HG03439 (cell line): ENCODE data around the gene ELP2.

Experiments used
- ATAC-seq: cut with Tn5 transposase; IDR thresholded peaks from one replicate; pipeline ENCODE4 v1.9.1; 2021; ENCODE audit warnings: mild to moderate bottlenecking, moderate library complexity; ENCODE audit not compliant: unreplicated experiment

Gene ELP2

DNA sequence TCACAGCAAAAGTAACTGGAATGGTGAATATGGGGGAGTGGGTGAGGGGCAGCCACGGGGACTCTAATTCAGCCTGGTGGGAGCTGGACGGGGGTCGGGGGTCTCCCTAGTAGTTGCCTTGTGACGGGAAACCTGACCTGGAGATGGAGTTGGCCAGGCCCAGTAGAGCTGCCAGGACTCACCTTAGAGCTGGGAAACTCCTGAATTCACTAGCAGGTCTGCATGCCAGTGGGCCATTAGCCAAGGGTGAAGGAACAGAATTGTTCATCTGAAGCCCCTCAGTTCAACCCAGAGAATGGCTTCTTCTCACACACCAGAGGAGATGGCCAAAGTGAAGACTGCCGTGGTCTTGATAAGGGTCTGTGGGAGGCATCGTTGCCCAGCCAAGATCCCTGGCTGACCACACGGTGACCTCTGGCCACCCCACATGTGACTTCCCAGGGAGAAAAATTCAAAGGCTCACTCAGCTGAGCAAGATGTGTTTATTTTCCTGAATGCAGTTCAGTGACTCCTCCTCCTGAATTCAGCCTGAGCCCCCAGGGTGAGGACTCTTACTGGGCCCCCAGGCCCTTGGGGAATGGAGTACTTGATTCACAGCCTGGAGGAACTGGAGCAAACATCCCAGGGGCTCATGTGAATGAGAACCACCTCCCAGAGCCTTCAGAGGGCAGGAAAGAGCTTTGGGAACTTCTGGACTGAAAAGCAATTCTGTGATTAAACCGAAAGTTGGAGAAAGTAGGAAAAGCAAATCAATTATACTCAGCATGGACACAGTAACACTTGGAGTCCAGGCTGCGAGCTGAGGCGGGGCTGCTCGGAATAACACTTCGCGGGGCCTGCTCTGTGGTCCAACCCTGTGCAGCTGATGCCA lies 82.8 kb downstream of the ELP2 start:
- ATAC-seq: no peak

DNA sequence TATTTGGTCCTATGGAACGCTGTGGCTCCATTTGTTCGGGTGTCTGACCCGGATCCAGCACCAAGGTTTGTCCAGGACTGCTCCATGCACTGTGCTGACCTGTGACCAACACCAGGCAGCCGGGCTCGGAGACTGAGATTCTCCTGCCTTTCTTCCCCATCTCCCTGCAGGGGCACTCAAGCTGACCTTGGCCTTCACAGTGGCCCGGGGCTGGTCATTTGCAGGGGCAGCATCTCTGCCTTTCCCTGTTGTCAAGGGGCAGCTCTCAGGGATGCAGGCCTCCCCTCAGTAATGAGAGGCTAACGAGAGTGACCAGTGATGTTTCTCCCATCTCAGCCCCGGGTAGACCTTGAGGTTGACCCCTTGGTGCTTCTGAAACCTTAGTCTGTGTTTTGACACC lies 85.1 kb downstream of the ELP2 start:
- ATAC-seq: no peak

DNA sequence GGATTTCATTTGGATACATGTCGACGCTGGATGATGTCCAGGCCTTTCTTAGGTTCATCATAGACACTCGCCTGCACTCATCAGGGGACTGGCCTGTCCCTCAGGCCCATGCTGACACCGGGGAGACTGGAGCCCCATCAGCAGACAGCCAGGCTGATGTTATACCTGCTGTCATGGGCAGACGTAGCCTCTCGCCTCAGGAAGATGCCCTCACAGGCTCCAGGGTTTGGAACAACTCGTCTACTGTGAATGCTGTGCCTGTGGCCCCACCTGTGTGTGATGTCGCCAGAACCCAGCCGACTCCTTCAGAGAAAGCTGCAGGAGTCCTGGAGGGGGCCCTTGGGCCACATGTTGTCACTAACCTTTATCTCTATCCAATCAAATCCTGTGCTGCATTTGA lies 85.9 kb downstream of the ELP2 start:
- no peak for ATAC-seq

DNA sequence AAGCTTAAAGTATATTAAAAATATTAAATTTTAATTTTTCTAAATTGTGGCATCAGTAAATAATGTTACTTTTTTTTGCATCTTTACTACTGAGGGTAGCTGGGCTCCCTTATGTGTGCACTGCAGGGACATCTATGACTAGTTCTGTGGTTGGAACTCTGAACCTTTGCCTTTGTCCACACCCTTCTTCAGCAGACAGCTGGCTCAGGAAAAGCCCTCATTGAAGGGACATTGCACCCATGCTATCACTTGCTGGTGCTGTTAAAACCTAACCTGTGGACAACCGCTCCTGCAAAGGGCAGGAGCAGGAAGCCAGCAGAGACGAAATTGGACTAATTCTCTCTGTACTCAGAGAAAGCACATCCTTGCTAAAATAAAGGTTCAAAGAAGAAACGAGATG lies 87.6 kb downstream of the ELP2 start:
- ATAC-seq: no peak

DNA sequence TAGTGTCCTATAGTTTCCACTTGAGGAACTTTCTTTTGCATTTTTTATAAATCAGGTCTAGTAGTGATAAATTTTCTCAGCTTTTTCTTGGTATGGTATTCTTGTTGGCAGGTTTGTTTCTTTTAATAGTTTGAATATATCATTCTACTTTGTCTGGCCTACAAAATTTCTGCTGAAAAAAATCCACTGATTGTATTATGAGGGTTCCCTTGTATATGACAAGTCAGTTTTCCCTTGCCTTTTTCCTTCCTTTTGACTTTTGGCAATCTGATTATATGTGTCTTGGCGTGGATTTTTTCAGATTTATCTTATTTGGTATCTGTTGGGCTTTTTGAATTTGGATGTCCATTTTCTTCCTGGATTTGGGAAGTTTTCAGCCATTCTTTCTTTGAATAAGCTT lies 99.5 kb downstream of the ELP2 start:
- no peak for ATAC-seq
